Stimulated activated CD4-positive, alpha-beta T cell treated with anti-CD3 and anti-CD28 coated beads, Interleukin-1b, Interleukin-23, amount 100 ng/mL, for 48 hours (primary cell): Measurements from ENCODE around the gene DNAI7.

Experiments
- DNase-seq: peaks from one replicate; pipeline ENCODE4 v3.0.0-alpha.2; 2020

DNAI7 gene

GRCh38 chr12:25195056-25195971, at the start of gene DNAI7, which contains the start of gene ETFRF1:
Gene DNAI7 (minus strand): TSS chr12:25195160. CDS start chr12:25195078, 82 bp downstream.
Gene ETFRF1 (plus strand): TSS chr12:25195237. CDS start chr12:25203957, 8,720 bp downstream.
- peak; percentile 94 for DNase-seq

GRCh38 chr12:25243680-25243990, 48.7 kb upstream of the DNAI7 start:
- DNase-seq, result no peak

- DNase-seq, result no peak
Measured at GRCh38 chr12:25242981-25243679, 48.2 kb upstream of the DNAI7 start.

- no peak for DNase-seq
Measured at GRCh38 chr12:25241167-25242020, 46.4 kb upstream of the DNAI7 start.

GRCh38 chr12:25236626-25237025, 41.7 kb upstream of the DNAI7 start:
- no peak for DNase-seq

- no peak for DNase-seq
Measured at GRCh38 chr12:25236190-25236589, 41.2 kb upstream of the DNAI7 start.

- no peak for DNase-seq
Measured at GRCh38 chr12:25213338-25213737, 18.4 kb upstream of the DNAI7 start.

GRCh38 chr12:25208554-25208953, 13.6 kb upstream of the DNAI7 start:
- DNase-seq, result no peak

- DNase-seq, result no peak
Measured at GRCh38 chr12:25207846-25208245, 12.9 kb upstream of the DNAI7 start.

GRCh38 chr12:25207411-25207810, 12.5 kb upstream of the DNAI7 start:
- no peak for DNase-seq

- DNase-seq, result no peak
Measured at GRCh38 chr12:25202137-25202536, 7.2 kb upstream of the DNAI7 start.

- DNase-seq, result no peak
Measured at GRCh38 chr12:25200703-25201102, 5.7 kb upstream of the DNAI7 start.

GRCh38 chr12:25197608-25198007, 2.6 kb upstream of the DNAI7 start:
- no peak for DNase-seq

- DNase-seq, result no peak
Measured at GRCh38 chr12:25194722-25195055, 271 bp downstream of the DNAI7 start.

- no peak for DNase-seq
Measured at GRCh38 chr12:25194214-25194613, 746 bp downstream of the DNAI7 start.

- DNase-seq, result no peak
Measured at GRCh38 chr12:25190793-25191192, 4.2 kb downstream of the DNAI7 start.

- DNase-seq, result no peak
Measured at GRCh38 chr12:25189656-25190055, 5.3 kb downstream of the DNAI7 start.

- no peak for DNase-seq
Measured at GRCh38 chr12:25187781-25188180, 7.2 kb downstream of the DNAI7 start.

GRCh38 chr12:25186788-25187402, 8.1 kb downstream of the DNAI7 start:
- DNase-seq, result no peak

- no peak for DNase-seq
Measured at GRCh38 chr12:25186038-25186787, 8.7 kb downstream of the DNAI7 start.

- DNase-seq, result no peak
Measured at GRCh38 chr12:25184132-25184531, 10.8 kb downstream of the DNAI7 start.

GRCh38 chr12:25182765-25183164, 12.2 kb downstream of the DNAI7 start:
- no peak for DNase-seq
